GM12872 (cell line): ENCODE results near the gene COPE.

Source experiments
- TF ChIP-seq, protein P1 (sequence below): IDR thresholded peaks from 3 replicates; pipeline ENCODE4 v1.5.1; 2011; ENCODE audit warnings: low read depth, mild to moderate bottlenecking, low read length, moderate library complexity; ENCODE audit not compliant: insufficient read depth

The COPE gene

GRCh38 chr19:18858906-18859646 lies 60.1 kb downstream of the COPE start:
- TF ChIP-seq, protein P1, sequence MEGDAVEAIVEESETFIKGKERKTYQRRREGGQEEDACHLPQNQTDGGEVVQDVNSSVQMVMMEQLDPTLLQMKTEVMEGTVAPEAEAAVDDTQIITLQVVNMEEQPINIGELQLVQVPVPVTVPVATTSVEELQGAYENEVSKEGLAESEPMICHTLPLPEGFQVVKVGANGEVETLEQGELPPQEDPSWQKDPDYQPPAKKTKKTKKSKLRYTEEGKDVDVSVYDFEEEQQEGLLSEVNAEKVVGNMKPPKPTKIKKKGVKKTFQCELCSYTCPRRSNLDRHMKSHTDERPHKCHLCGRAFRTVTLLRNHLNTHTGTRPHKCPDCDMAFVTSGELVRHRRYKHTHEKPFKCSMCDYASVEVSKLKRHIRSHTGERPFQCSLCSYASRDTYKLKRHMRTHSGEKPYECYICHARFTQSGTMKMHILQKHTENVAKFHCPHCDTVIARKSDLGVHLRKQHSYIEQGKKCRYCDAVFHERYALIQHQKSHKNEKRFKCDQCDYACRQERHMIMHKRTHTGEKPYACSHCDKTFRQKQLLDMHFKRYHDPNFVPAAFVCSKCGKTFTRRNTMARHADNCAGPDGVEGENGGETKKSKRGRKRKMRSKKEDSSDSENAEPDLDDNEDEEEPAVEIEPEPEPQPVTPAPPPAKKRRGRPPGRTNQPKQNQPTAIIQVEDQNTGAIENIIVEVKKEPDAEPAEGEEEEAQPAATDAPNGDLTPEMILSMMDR, result no peak

DNA sequence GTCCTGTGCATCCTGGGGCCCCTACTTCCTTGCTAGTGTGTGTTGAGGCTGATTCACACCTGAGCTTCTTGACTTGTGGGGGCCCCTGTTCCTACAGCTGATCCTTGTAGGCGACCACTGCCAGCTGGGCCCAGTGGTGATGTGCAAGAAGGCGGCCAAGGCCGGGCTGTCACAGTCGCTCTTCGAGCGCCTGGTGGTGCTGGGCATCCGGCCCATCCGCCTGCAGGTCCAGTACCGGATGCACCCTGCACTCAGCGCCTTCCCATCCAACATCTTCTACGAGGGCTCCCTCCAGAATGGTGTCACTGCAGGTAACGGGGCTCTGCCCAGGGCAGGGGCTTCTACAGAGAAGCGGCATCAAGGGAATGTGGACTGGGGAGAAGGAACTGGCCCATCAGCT lies 62.0 kb downstream of the COPE start:
- TF ChIP-seq, protein P1, result no peak

GRCh38 chr19:18856385-18857126 lies 62.6 kb downstream of the COPE start:
- TF ChIP-seq, protein P1, result no peak

GRCh38 chr19:18855647-18856384 lies 63.4 kb downstream of the COPE start:
- TF ChIP-seq, protein P1, result no peak

DNA sequence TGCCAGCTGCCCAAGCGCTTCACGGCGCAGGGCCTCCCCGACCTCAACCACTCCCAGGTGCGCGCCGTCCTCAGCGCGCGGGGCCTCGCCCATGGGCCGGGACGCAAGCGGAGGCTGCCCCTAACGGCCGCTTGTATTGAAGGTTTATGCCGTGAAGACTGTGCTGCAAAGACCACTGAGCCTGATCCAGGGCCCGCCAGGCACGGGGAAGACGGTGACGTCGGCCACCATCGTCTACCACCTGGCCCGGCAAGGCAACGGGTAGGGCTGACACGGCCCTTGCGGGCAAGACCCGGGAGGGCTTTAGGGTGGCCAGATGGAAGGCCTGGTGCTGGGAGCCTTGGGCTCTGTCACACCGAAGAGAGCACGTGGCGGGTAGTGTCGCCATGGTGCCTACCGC lies 64.2 kb downstream of the COPE start:
- TF ChIP-seq, protein P1, result no peak

DNA sequence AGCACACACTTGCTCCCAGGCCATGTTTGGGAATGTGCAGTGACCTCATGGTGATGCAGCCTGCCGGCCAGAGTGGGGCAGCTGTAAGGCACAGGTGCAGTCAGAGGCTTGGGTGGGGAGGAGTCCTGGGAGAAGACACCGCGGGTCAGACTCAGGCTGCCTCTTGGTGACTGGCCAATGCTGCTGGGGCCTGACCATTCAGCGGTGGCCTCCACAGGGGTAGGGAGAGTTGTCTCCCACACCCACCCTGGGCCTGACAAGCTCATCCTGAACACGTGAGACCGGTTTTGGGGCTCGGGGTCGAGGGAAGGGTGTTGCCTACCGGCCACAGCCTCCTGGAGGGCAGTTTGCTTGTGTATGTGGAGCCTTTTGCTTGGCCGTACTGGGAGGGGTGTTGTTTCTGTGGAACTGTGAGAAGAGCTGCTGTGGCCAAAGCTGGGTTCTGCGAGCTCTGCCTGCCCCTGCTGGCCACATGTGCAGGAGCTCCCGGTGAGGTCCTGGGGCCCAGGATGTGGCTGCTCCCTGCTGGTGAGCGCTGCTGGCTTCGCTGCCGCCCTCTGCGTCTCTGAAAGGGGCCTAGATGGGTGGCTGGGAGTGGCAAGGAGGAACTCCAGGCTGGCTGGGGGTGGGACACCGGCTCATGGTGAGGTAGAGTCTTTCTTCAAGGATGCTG lies 65.3 kb downstream of the COPE start:
- TF ChIP-seq, protein P1, result no peak

DNA sequence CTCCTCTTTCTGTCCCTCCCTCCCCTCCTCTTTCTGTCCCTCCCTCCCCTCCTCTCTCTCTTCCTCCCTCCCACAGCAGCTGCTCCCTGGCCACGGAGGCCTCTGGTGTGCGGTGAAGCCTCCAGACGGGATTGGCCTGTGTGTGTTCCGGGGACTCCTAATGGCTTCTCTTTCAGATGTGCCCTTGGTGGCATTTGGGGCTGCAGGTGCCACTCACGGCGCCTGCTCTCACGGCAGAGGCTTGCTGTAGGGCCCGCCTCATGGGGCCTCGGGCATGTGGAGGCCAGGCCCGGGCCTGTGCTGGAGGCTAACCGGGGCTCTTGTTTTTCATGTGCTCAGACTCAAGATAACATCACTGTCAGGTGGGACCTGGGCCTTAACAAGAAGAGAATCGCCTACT lies 66.5 kb downstream of the COPE start:
- TF ChIP-seq, protein P1, result no peak
